OCI-LY7 (cell line): ENCODE results near the gene SPATA45. TPM values are rescaled to one million over a fixed set of nuclear protein-coding genes. Genes with fewer than 3 reads are reported as not detected.

Source experiments
- Bru-seq: library from RNA; stranded (reverse); fragments of 400-500 nt; gene quantifications from one replicate; lab custom pipeline; 2021; lab: Mats Ljungman, UMichigan
- BruChase-seq, 2 experiments: library from RNA; stranded (reverse); fragments of 400-500 nt; gene quantifications; one replicate each; lab custom pipeline; 2021; lab: Mats Ljungman, UMichigan
- BruUV-seq: library from RNA; stranded (reverse); fragments of 400-500 nt; replicated peaks from 2 replicates; lab custom pipeline; 2021; lab: Mats Ljungman, UMichigan
- CTCF ChIA-PET: fragments of 300-600 bp; sonication (Branson Sonifier 250); formaldehyde crosslinking; loops from one replicate; lab custom pipeline; 2022; ENCODE audit warnings: antibody characterized with exemption; ENCODE audit not compliant: unreplicated experiment; lab: Charles Lee
- POLR2A ChIA-PET: fragments of 300-600 bp; sonication (Branson Sonifier 250); formaldehyde crosslinking; loops from one replicate; lab custom pipeline; 2022; ENCODE audit warnings: antibody characterized with exemption; lab: Charles Lee
- DNase-seq: peaks from one replicate; pipeline ENCODE4 v3.0.0-alpha.2; 2015; ENCODE audit warnings: low spot score
- H2AFZ ChIP-seq: fragments of 200-600 bp; sonication (generic), shearing (Covaris generic); 2 replicates; pipeline ENCODE4 v1.6.1; 2014; ENCODE audit warnings: mild to moderate bottlenecking, antibody characterized with exemption, low read length, moderate library complexity
- H3K27ac ChIP-seq: fragments of 200-600 bp; sonication (generic); 2 replicates; pipeline ENCODE4 v1.5.1; 2014; ENCODE audit warnings: mixed run types, low read depth, mild to moderate bottlenecking, moderate library complexity, low read length, inconsistent platforms; ENCODE audit not compliant: poor library complexity, severe bottlenecking
- H3K36me3 ChIP-seq: fragments of 200-600 bp; sonication (generic); 2 replicates; pipeline ENCODE4 v1.6.1; 2014; ENCODE audit warnings: mild to moderate bottlenecking, antibody characterized with exemption, low read length, moderate library complexity, mixed read lengths; ENCODE audit not compliant: insufficient read depth
- H3K4me1 ChIP-seq: fragments of 200-600 bp; sonication (generic); 2 replicates; pipeline ENCODE4 v1.5.1; 2014; ENCODE audit warnings: mild to moderate bottlenecking, low read length; ENCODE audit not compliant: insufficient read depth, poor library complexity, severe bottlenecking
- H3K4me2 ChIP-seq: fragments of 200-600 bp; sonication (generic); 2 replicates; pipeline ENCODE4 v1.6.1; 2014; ENCODE audit warnings: mild to moderate bottlenecking, low read length
- H3K4me3 ChIP-seq: fragments of 200-600 bp; sonication (generic); 2 replicates; pipeline ENCODE4 v1.5.1; 2014; ENCODE audit warnings: mild to moderate bottlenecking, low read depth, low read length; ENCODE audit not compliant: poor library complexity, severe bottlenecking
- H3K79me2 ChIP-seq: fragments of 200-600 bp; sonication (generic); 2 replicates; pipeline ENCODE4 v1.6.1; 2016; ENCODE audit warnings: low read depth, mild to moderate bottlenecking, low read length, moderate library complexity, mixed read lengths; ENCODE audit not compliant: insufficient read depth
- H3K9me2 ChIP-seq: fragments of 200-600 bp; sonication (generic); 2 replicates; pipeline ENCODE4 v1.6.1; 2016; ENCODE audit warnings: mild to moderate bottlenecking, low read length, mixed read lengths; ENCODE audit not compliant: insufficient read depth
- H3K9me3 ChIP-seq: fragments of 200-600 bp; sonication (generic); 2 replicates; pipeline ENCODE4 v1.6.1; 2014; ENCODE audit warnings: mild to moderate bottlenecking, mixed run types, low read length, mixed read lengths
- H4K20me1 ChIP-seq: fragments of 200-600 bp; sonication (generic); 2 replicates; pipeline ENCODE4 v1.6.1; 2014; ENCODE audit warnings: mild to moderate bottlenecking, antibody characterized with exemption, low read length, moderate library complexity, mixed read lengths; ENCODE audit not compliant: insufficient read depth
- CTCF ChIP-seq: fragments of 200-600 bp; sonication (generic); conservative IDR thresholded peaks from 2 replicates; pipeline ENCODE4 v1.5.1; 2014; ENCODE audit warnings: mild to moderate bottlenecking, antibody characterized with exemption, low read length, moderate library complexity, mixed read lengths
- EZH2phosphoT487 ChIP-seq: fragments of 200-600 bp; sonication (generic); IDR thresholded peaks from 2 replicates; pipeline ENCODE4 v1.6.1; 2018; ENCODE audit warnings: low read depth, borderline replicate concordance, mild to moderate bottlenecking, mixed run types, antibody characterized with exemption, low read length, moderate library complexity, mixed read lengths
- intact Hi-C: fragments of 100-400 bp; cut with micrococcal nuclease; formaldehyde crosslinking; loops from one replicate; pipeline ENCODE4 v1.10.0; 2022; ENCODE audit not compliant: unreplicated experiment
- long read RNA-seq: library from polyadenylated mRNA; stranded (forward); transcript quantifications from one replicate; pipeline ENCODE4 v2.0.0, GENCODE V29; 2022
- total RNA-seq, 2 experiments: library from RNA; depleted of rRNA in 1 of 2; stranded (reverse); fragments of >200 nt in 1 of 2; shearing (Covaris generic) in 1 of 2; gene quantifications; 2 replicates each; pipeline ENCODE4 v1.2.3, GENCODE V29; 2014 to 2022

The SPATA45 gene
- total RNA-seq (2014; rRNA removed; shearing (Covaris generic)) (0.82 TPM in 1 of 2 replicates, not detected in the other), total RNA-seq (2022) (0.74 and 2.0 TPM in 2 replicates), Bru-seq, nascent RNA (percentile 35 among the genes with signal in this experiment), BruChase-seq, experiment 1, labeled RNA remaining after a 6-hour chase (percentile 46 among the genes with signal in this experiment), BruChase-seq, experiment 2, labeled RNA remaining after a 2-hour chase (percentile 43 among the genes with signal in this experiment)
- long read RNA-seq: 0 reads

GRCh38 chr1:212847549-212847948 lies at the start of gene SPATA45:
SPATA45 (minus strand) TSS chr1:212847649; CDS start chr1:212836149, 11,500 bp downstream.
- BruUV-seq: no TSS peak
- no peak for DNase-seq
- Histone ChIP-seq H3K9me2 (no peaks in the 10 kb centered on the region), H3K36me3 (peaks cover 1% of the 10 kb centered on the region; the same call in 1 of the 2 replicates), H3K9me3 (no peaks in the 10 kb centered on the region), H3K27ac (no peak within 1 kb of the TSS), H3K4me3 (no peak within 1 kb of the TSS), H3K79me2 (no peaks in the 10 kb centered on the region), H4K20me1 (no peaks in the 10 kb centered on the region), H2AFZ (no peak within 1 kb of the TSS), H3K4me2 (no peak within 1 kb of the TSS), H3K4me1 (no peaks in the 10 kb centered on the region)
- ChIA-PET POLR2A (interaction anchor here (0.6 to 1.2 kb wide), 2 partner anchors 10 to 84 kb away, joined by 3 to 8 read pairs; partner anchors contain the start of gene FLVCR1), CTCF (no interaction called here)
- intact Hi-C loops: no loop called here
- TF ChIP-seq CTCF: no peak
- no peak for TF ChIP-seq EZH2phosphoT487

- no TSS peak for BruUV-seq
- Histone ChIP-seq H3K79me2 (no peaks in the 10 kb centered on the region), H3K4me2 (no peak overlapping the region), H3K9me2 (no peaks in the 10 kb centered on the region), H3K9me3 (no peaks in the 10 kb centered on the region), H3K4me3 (no peak overlapping the region), H4K20me1 (no peaks in the 10 kb centered on the region), H3K36me3 (peaks cover 90% of the 10 kb centered on the region), H3K4me1 (no peaks in the 10 kb centered on the region), H2AFZ (no peak overlapping the region), H3K27ac (no peak overlapping the region)
- ChIA-PET CTCF (no interaction called here), POLR2A (interaction anchor here (1.9 kb wide), 1 partner anchor 9 kb away, joined by 11 read pairs; no protein-coding TSS in a partner anchor)
- DNase-seq: no peak
- no peak for TF ChIP-seq EZH2phosphoT487
- TF ChIP-seq CTCF: no peak
- intact Hi-C loops: no loop called here
Observed at GRCh38 chr1:212892108-212892507, 44.7 kb upstream of the SPATA45 start.

- Histone ChIP-seq H4K20me1 (no peaks in the 10 kb centered on the region), H2AFZ (no peak overlapping the region), H3K4me2 (no peak overlapping the region), H3K9me2 (no peaks in the 10 kb centered on the region), H3K9me3 (no peaks in the 10 kb centered on the region), H3K79me2 (no peaks in the 10 kb centered on the region), H3K36me3 (peaks cover 93% of the 10 kb centered on the region), H3K4me3 (no peak overlapping the region), H3K27ac (no peak overlapping the region), H3K4me1 (no peaks in the 10 kb centered on the region)
- intact Hi-C loops: no loop called here
- TF ChIP-seq CTCF: no peak
- TF ChIP-seq EZH2phosphoT487: no peak
- BruUV-seq: no TSS peak
- POLR2A ChIA-PET: no interaction called here
- DNase-seq: no peak
- CTCF ChIA-PET: no interaction called here
Observed at GRCh38 chr1:212884592-212884991, 37.1 kb upstream of the SPATA45 start.
